K562 (cell line): ENCODE measurements around the gene IDI1. TPM values are rescaled to one million over a fixed set of nuclear protein-coding genes. Genes with fewer than 3 reads are reported as not detected.
A peak's percentile ranks its signal among the peaks of the same experiment; 100 is the strongest.

Source experiments
- ATAC-seq: fragments of 200-7000 bp; cut with Tn5 transposase; 3 replicates; pipeline ENCODE4 v1.9.1; 2020; ENCODE audit warnings: moderate library complexity
- BruUV-seq: library from RNA; stranded (reverse); fragments of 400-500 nt; replicated peaks from 2 replicates; lab custom pipeline; 2021; lab: Mats Ljungman, UMichigan
- CTCF ChIA-PET: fragments of 300-600 bp; formaldehyde crosslinking; extraction: SDS; loops from one replicate; lab custom pipeline; 2021; ENCODE audit warnings: low intra/inter-chr PET ratio; lab: Yijun Ruan, JAX
- POLR2A ChIA-PET: fragments of 300-600, 350-650 bp; sonication (Branson Sonifier 250); formaldehyde crosslinking; extraction: SDS; loops from one replicate; lab custom pipeline; 2021; ENCODE audit warnings: antibody characterized with exemption, inconsistent platforms; lab: Yijun Ruan, JAX
- DNase-seq, 4 experiments: peaks; one replicate each; pipeline versions ENCODE4 v3.0.0 to v3.0.0-alpha.2; 2011 to 2018; ENCODE audit warnings: low spot score in 3 of 4, mixed read lengths in 3 of 4; ENCODE audit errors: extremely low read depth in 1 of 4
- FAIRE-seq: peaks from 2 replicates; lab custom pipeline; 2011; peaks lifted over from hg19 to GRCh38; lab: Jason Lieb, UNC
- H2AFZ ChIP-seq: 2 replicates; pipeline ENCODE4 v1.6.0; 2011; ENCODE audit warnings: low read depth, low read length, control low read depth, inconsistent platforms
- H3K27ac ChIP-seq: fragments of 200-600 bp; 3 replicates; pipeline ENCODE4 v1.8.0; 2011; ENCODE audit warnings: low read depth, mild to moderate bottlenecking, control low read depth, inconsistent platforms, low read length, moderate library complexity, mixed read lengths; ENCODE audit errors: extremely low read depth
- H3K27me3 ChIP-seq, 2 experiments: fragments of 300-600 bp in 1 of 2; 2 replicates in 1 of 2; 3 replicates in 1 of 2; pipeline versions ENCODE4 v1.6.0 to v1.8.0; 2011; ENCODE audit warnings: inconsistent platforms in 2 of 2, low read length in 2 of 2, mild to moderate bottlenecking in 1 of 2, mixed read lengths in 1 of 2, moderate library complexity in 1 of 2; ENCODE audit not compliant: control insufficient read depth in 2 of 2, insufficient read depth in 2 of 2
- H3K36me3 ChIP-seq: fragments of 300-600 bp; 3 replicates; pipeline ENCODE4 v1.8.0; 2011; ENCODE audit warnings: mild to moderate bottlenecking, low read length, inconsistent platforms; ENCODE audit not compliant: control insufficient read depth, insufficient read depth
- H3K4me1 ChIP-seq, 2 experiments: fragments of 200-600 bp in 1 of 2; replicated peaks in 1 of 2; 2 replicates in 1 of 2; 3 replicates in 1 of 2; pipeline versions ENCODE4 v1.5.1 to v1.8.0; 2011; ENCODE audit warnings: inconsistent platforms in 2 of 2, low read length in 2 of 2, mild to moderate bottlenecking in 1 of 2, mixed read lengths in 1 of 2, moderate library complexity in 1 of 2; ENCODE audit not compliant: control insufficient read depth in 2 of 2, insufficient read depth in 2 of 2
- H3K4me2 ChIP-seq: 2 replicates; pipeline ENCODE4 v1.6.1; 2011; ENCODE audit warnings: low read length, control low read depth, inconsistent platforms, mixed read lengths; ENCODE audit not compliant: insufficient read depth
- H3K4me3 ChIP-seq: fragments of 200-600 bp; sonication (generic), shearing (Covaris generic); 2 replicates; pipeline ENCODE4 v1.5.1; 2016; ENCODE audit warnings: control low read depth, inconsistent platforms
- H3K79me2 ChIP-seq: fragments of 200-600 bp; 3 replicates; pipeline ENCODE4 v1.8.0; 2011; ENCODE audit warnings: low read length, inconsistent platforms; ENCODE audit not compliant: control insufficient read depth, insufficient read depth
- H3K9ac ChIP-seq, 2 experiments: 2 replicates each; pipeline versions ENCODE4 v1.6.0 to v1.6.1; 2011; ENCODE audit warnings: low read depth in 2 of 2, low read length in 2 of 2, control low read depth in 1 of 2, inconsistent platforms in 1 of 2, mild to moderate bottlenecking in 1 of 2, mixed read lengths in 1 of 2; ENCODE audit not compliant: insufficient read depth in 1 of 2
- H3K9me1 ChIP-seq: one replicate; pipeline ENCODE4 v1.6.0; 2011; ENCODE audit warnings: inconsistent platforms, mild to moderate bottlenecking, low read length, moderate library complexity; ENCODE audit not compliant: control insufficient read depth, insufficient read depth
- H3K9me3 ChIP-seq: replicated peaks from 2 replicates; pipeline ENCODE4 v1.5.1; 2011; ENCODE audit warnings: low read depth, low read length, inconsistent platforms; ENCODE audit not compliant: control insufficient read depth, insufficient read depth
- H4K20me1 ChIP-seq: replicated peaks from 2 replicates; pipeline ENCODE4 v1.6.1; 2011; ENCODE audit warnings: low read length, inconsistent platforms, mixed read lengths; ENCODE audit not compliant: control insufficient read depth, insufficient read depth
- DMBX1 ChIP-seq: fragments of 250-450 bp; sonication (Bioruptor Pico); IDR thresholded peaks from 2 replicates; pipeline ENCODE4 v1.8.0; 2022; ENCODE audit warnings: inconsistent platforms, mild to moderate bottlenecking, moderate library complexity, borderline replicate concordance
- MEF2D ChIP-seq: conservative IDR thresholded peaks from 2 replicates; pipeline ENCODE4 v1.6.1; 2016; ENCODE audit warnings: low read depth, missing genetic modification characterization, missing compliant biosample characterization
- MIER1 ChIP-seq: fragments of 450-650 bp; IDR thresholded peaks from 2 replicates; pipeline ENCODE4 v1.6.1; 2016; ENCODE audit warnings: antibody characterized with exemption, mild to moderate bottlenecking, low read depth
- MTA1 ChIP-seq: fragments of 450-650 bp; IDR thresholded peaks from 2 replicates; pipeline ENCODE4 v1.6.1; 2017; ENCODE audit warnings: borderline replicate concordance
- MYNN ChIP-seq, 2 experiments: sonication (generic); formaldehyde crosslinking in 1 of 2; IDR thresholded peaks; 2 replicates each; pipeline versions ENCODE4 v1.5.0 to v1.6.1; 2016 to 2020; ENCODE audit warnings: antibody characterized with exemption in 1 of 2, missing genetic modification reagents in 1 of 2
- SIX5 ChIP-seq, 2 experiments: IDR thresholded peaks; 2 replicates each; pipeline ENCODE4 v1.6.1; 2011; ENCODE audit warnings: low read length in 2 of 2, borderline replicate concordance in 1 of 2, low read depth in 1 of 2, mild to moderate bottlenecking in 1 of 2, moderate library complexity in 1 of 2; ENCODE audit not compliant: insufficient read depth in 1 of 2
- SMAD4 ChIP-seq: fragments of 250-450 bp; sonication (Bioruptor Pico); conservative IDR thresholded peaks from 2 replicates; pipeline ENCODE4 v1.8.0; 2021; ENCODE audit warnings: inconsistent platforms, mild to moderate bottlenecking, moderate library complexity
- SMARCA4 ChIP-seq: fragments of 450-650 bp; IDR thresholded peaks from 2 replicates; pipeline ENCODE4 v1.6.1; 2016
- SOX6 ChIP-seq: fragments of 450-650 bp; IDR thresholded peaks from 2 replicates; pipeline ENCODE4 v1.6.1; 2014; ENCODE audit warnings: mild to moderate bottlenecking
- ZNF12 ChIP-seq: sonication (generic); formaldehyde crosslinking; IDR thresholded peaks from 2 replicates; pipeline ENCODE4 v1.4.0; 2020; ENCODE audit warnings: mild to moderate bottlenecking, missing genetic modification reagents
- ZNF239 ChIP-seq: fragments of 250-450 bp; sonication (Bioruptor Pico); IDR thresholded peaks from 2 replicates; pipeline ENCODE4 v1.4.0; 2020; ENCODE audit warnings: mild to moderate bottlenecking
- ZSCAN32 ChIP-seq: fragments of 450-650 bp; formaldehyde crosslinking; IDR thresholded peaks from 2 replicates; pipeline ENCODE4 v1.4.0; 2020; ENCODE audit warnings: mild to moderate bottlenecking, moderate library complexity
- WGBS: fragments of 100-300 bp; shearing (Covaris generic); methylation state at CpG from one replicate; pipeline ENCODE4 v1.1.6; 2016; ENCODE audit warnings: low coverage, mixed read lengths; ENCODE audit not compliant: insufficient coverage; ENCODE audit errors: missing lambda C conversion rate; 5-methylcytosine and 5-hydroxymethylcytosine counted together
- in situ Hi-C: fragments of 300-500 bp; cut with MboI; formaldehyde crosslinking; loops from 4 replicates; pipeline ENCODE4 v1.15.0; 2018; ENCODE audit warnings: inconsistent platforms, mixed read lengths
- intact Hi-C: fragments of 100-400 bp; cut with micrococcal nuclease; formaldehyde crosslinking; loops from 2 replicates; pipeline ENCODE4 v1.14.2; 2022
- polyA plus RNA-seq, 8 experiments: library from polyadenylated mRNA; depleted of rRNA in 4 of 8; stranded (reverse) in 5 of 8; unstranded in 3 of 8; fragments of >200 nt; fragmentation: Nextera tagmentation in 2 of 8; fragmentation: Illumina TruSeq in 1 of 8; extraction: Ambion mirVana in 2 of 8; extraction: Trizol in 1 of 8; gene quantifications; 2 replicates each; pipeline versions ENCODE4 v1.2.1 to v1.2.3, GENCODE V29; 2011 to 2014; ENCODE audit warnings: inconsistent platforms in 1 of 8, missing spikeins in 1 of 8
- total RNA-seq, 7 experiments: library from RNA; depleted of rRNA in 6 of 7; stranded (reverse); fragments of >200 nt in 6 of 7; fragmentation: Illumina TruSeq in 2 of 7; extraction: Trizol in 2 of 7; gene quantifications; 2 replicates each; pipeline versions ENCODE4 v1.2.1 to v1.2.3, GENCODE V29; 2011 to 2021; ENCODE audit warnings: low replicate concordance in 1 of 7
- TF ChIP-seq, protein P1 (sequence below): fragments of 450-650 bp; formaldehyde crosslinking; IDR thresholded peaks from 2 replicates; pipeline ENCODE4 v1.4.0; 2020; ENCODE audit warnings: mild to moderate bottlenecking, moderate library complexity
- TF ChIP-seq, protein P2 (sequence below), 2 experiments: IDR thresholded peaks in 1 of 2; conservative IDR thresholded peaks in 1 of 2; 2 replicates each; pipeline ENCODE4 v1.6.1; 2016; ENCODE audit warnings: low read depth in 2 of 2, mild to moderate bottlenecking in 1 of 2, missing compliant biosample characterization in 1 of 2, missing genetic modification characterization in 1 of 2, moderate library complexity in 1 of 2

IDI1 gene
- total and polyA plus RNA-seq, 9 of the 15 experiments (the other 6 are each of a cell fraction or from before 2014, with no cell fraction given) = 70.0 to 265 (median 119) TPM

DNA sequence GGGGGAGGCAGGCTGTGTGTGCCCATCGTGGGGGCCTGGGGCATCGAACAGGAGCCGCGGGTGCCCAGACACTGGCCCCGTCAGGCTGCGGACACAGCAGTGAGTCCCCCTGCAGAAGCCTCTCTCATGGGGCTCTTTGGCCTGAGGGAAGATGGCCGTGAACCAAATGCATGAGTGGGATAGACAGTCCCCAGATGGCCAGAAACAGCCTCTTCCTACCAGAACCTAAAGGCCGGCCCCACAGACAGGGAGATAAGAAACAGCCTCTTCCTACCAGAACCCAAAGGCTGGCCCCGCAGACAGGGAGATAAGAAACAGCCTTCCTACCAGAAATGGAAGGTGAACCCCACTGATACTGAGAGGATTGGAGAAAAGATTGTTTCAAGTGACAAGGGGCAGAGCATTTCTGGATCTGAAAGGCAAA lies 39.8 kb downstream of the IDI1 start:
- H3K4me3 ChIP-seq = no peak overlapping the region
- in situ Hi-C loops = no loop called here
- no peaks in the 10 kb centered on the region for H3K9me3 ChIP-seq
- peak overlapping the region in 1 of 2 experiments; percentile 60; a peak in 1 of 4 replicates for H3K9ac ChIP-seq
- peaks cover 26% of the 10 kb centered on the region; the same call in 2 of the 3 replicates for H3K79me2 ChIP-seq
- peaks cover 99% of the 10 kb centered on the region for H3K36me3 ChIP-seq
- peaks cover 4% of the 10 kb centered on the region for H3K9me1 ChIP-seq
- no peak overlapping the region for H2AFZ ChIP-seq
- peaks cover 18% of the 10 kb centered on the region for H4K20me1 ChIP-seq
- no peaks in the 10 kb centered on the region for H3K27me3 ChIP-seq
- ChIA-PET POLR2A (interaction anchor here (1.0 to 1.3 kb wide), 3 partner anchors 10 to 22 kb away, joined by 3 read pairs; no protein-coding TSS in a partner anchor), CTCF (no interaction called here)
- intact Hi-C loops = no loop called here
- H3K27ac ChIP-seq = peak overlapping the region; percentile 58; the same call in 2 of the 3 replicates
- FAIRE-seq (peak; percentile 72), ATAC-seq (peak; percentile 90), DNase-seq (peak; percentile 59 to 82 (median 66))
- 51% methylated on average over 9 of the region's 9 CpGs for WGBS
- H3K4me1 ChIP-seq = peaks cover 5 to 13% of the 10 kb centered on the region in 2 experiments; a peak in 4 of 5 replicates
- BruUV-seq = no TSS peak
- peak overlapping the region; percentile 1; the same call in 1 of the 2 replicates for H3K4me2 ChIP-seq
- peak; percentile 59; the same call in 1 of the 2 replicates for TF ChIP-seq DMBX1 (CRISPR knock-in tag)
- peak; percentile 95 for TF ChIP-seq MIER1
- TF ChIP-seq MTA1 = 0 out of 2 replicates have a peak, but pooled peaks have one; percentile 55
- TF ChIP-seq SMAD4 (CRISPR knock-in tag) = peak; percentile 97
- TF ChIP-seq ZNF12 (CRISPR knock-in tag) = no peak
- no peak for TF ChIP-seq MEF2D (tag)
- TF ChIP-seq ZNF239 (CRISPR knock-in tag) = no peak
- peak; percentile 80 for TF ChIP-seq SMARCA4
- peak; percentile 68 for TF ChIP-seq SOX6
- TF ChIP-seq, protein P1, sequence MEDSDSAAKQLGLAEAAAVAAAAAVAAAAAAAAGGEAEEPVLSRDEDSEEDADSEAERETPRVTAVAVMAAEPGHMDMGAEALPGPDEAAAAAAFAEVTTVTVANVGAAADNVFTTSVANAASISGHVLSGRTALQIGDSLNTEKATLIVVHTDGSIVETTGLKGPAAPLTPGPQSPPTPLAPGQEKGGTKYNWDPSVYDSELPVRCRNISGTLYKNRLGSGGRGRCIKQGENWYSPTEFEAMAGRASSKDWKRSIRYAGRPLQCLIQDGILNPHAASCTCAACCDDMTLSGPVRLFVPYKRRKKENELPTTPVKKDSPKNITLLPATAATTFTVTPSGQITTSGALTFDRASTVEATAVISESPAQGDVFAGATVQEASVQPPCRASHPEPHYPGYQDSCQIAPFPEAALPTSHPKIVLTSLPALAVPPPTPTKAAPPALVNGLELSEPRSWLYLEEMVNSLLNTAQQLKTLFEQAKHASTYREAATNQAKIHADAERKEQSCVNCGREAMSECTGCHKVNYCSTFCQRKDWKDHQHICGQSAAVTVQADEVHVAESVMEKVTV (CRISPR knock-in tag) = no peak
- no peak for TF ChIP-seq ZSCAN32
- TF ChIP-seq MYNN (IDR thresholded peaks at IDR 0.05) = 0 out of 2 replicates have a peak, but pooled peaks have one; percentile 33
- no peak for TF ChIP-seq MYNN (CRISPR knock-in tag; IDR thresholded peaks at IDR 0.05)
- TF ChIP-seq, protein P2, sequence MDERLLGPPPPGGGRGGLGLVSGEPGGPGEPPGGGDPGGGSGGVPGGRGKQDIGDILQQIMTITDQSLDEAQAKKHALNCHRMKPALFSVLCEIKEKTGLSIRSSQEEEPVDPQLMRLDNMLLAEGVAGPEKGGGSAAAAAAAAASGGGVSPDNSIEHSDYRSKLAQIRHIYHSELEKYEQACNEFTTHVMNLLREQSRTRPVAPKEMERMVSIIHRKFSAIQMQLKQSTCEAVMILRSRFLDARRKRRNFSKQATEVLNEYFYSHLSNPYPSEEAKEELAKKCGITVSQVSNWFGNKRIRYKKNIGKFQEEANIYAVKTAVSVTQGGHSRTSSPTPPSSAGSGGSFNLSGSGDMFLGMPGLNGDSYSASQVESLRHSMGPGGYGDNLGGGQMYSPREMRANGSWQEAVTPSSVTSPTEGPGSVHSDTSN (CRISPR knock-in tag; IDR thresholded peaks at IDR 0.05; ENCODE audit: low read depth) = no peak
- TF ChIP-seq, protein P2 (tag; conservative IDR thresholded peaks at IDR 0.05; ENCODE audit: low read depth) = no peak
- no peak for TF ChIP-seq SIX5 (IDR thresholded peaks at IDR 0.05; ENCODE audit: borderline replicate concordance in 1 of 2, insufficient read depth in 1 of 2, low read depth in 1 of 2, low read length in 2 of 2)
